Measurements from ENCODE around the gene MBD3L3.
"Not testable (repeated sequence)": the region's sequence is repeated elsewhere in the genome, so short reads cannot be mapped to it uniquely, and the experiment has no call there.

The MBD3L3 gene

GRCh38 chr19:7058576-7058975 lies at the start of gene MBD3L3:
Gene MBD3L3, minus strand, starts transcription at chr19:7058676. Its CDS starts 71 bp downstream, at chr19:7058605.
- DNase-seq: not testable (repeated sequence)

GRCh38 chr19:7106711-7107657 lies 48.5 kb upstream of the MBD3L3 start:
- no peak for DNase-seq

GRCh38 chr19:7104747-7105447 lies 46.4 kb upstream of the MBD3L3 start:
- DNase-seq: peak; percentile 19 to 49

- DNase-seq: no peak
Observed at GRCh38 chr19:7101498-7102253, 43.2 kb upstream of the MBD3L3 start.

GRCh38 chr19:7099597-7099921 lies 41.1 kb upstream of the MBD3L3 start:
- no peak for DNase-seq

- peak; percentile 88 to 95 for DNase-seq
Observed at GRCh38 chr19:7098701-7099596, 40.5 kb upstream of the MBD3L3 start.

GRCh38 chr19:7098096-7098495 lies 39.6 kb upstream of the MBD3L3 start:
- no peak for DNase-seq

- DNase-seq: no peak
Observed at GRCh38 chr19:7088999-7089398, 30.5 kb upstream of the MBD3L3 start.

GRCh38 chr19:7083076-7083956 lies 24.8 kb upstream of the MBD3L3 start:
- DNase-seq: no peak

GRCh38 chr19:7078008-7078407 lies 19.5 kb upstream of the MBD3L3 start:
- no peak for DNase-seq

- DNase-seq: no peak
Observed at GRCh38 chr19:7076151-7076550, 17.7 kb upstream of the MBD3L3 start.

- DNase-seq: no peak
Observed at GRCh38 chr19:7074705-7075282, 16.3 kb upstream of the MBD3L3 start.

GRCh38 chr19:7072541-7072940 lies 14.1 kb upstream of the MBD3L3 start:
- DNase-seq: no peak

- no peak for DNase-seq
Observed at GRCh38 chr19:7069904-7070226, 11.4 kb upstream of the MBD3L3 start.

GRCh38 chr19:7069042-7069903 lies 10.8 kb upstream of the MBD3L3 start, which contains the start of gene ZNF557:
Gene ZNF557, plus strand, starts transcription at chr19:7069703. Its CDS starts 5,372 bp downstream, at chr19:7075075.
- peak; percentile 89 to 96 for DNase-seq

- no peak for DNase-seq
Observed at GRCh38 chr19:7068599-7068998, 10.1 kb upstream of the MBD3L3 start.

- no peak for DNase-seq
Observed at GRCh38 chr19:7067716-7068115, 9.2 kb upstream of the MBD3L3 start.

- not testable (repeated sequence) for DNase-seq
Observed at GRCh38 chr19:7067122-7067521, 8.6 kb upstream of the MBD3L3 start.

- no peak for DNase-seq
Observed at GRCh38 chr19:7063764-7064418, 5.4 kb upstream of the MBD3L3 start.

Data from inflammatory macrophage treated with lipopolysaccharide for 1 hour (primary cell).